HepG2 (cell line): ENCODE measurements around the gene QDPR. TPM values are rescaled to one million over a fixed set of nuclear protein-coding genes. Genes with fewer than 3 reads are reported as not detected.

Experiments used
- ESRRA ChIP-seq: sonication (generic); formaldehyde crosslinking; IDR thresholded peaks from 2 replicates; pipeline ENCODE4 v1.5.1; 2020; ENCODE audit warnings: mild to moderate bottlenecking, low read depth, missing genetic modification reagents
- HOMEZ ChIP-seq: IDR thresholded peaks from 2 replicates; pipeline ENCODE4 v1.6.1; 2016; ENCODE audit warnings: low read depth
- JUND ChIP-seq: sonication (generic); formaldehyde crosslinking; IDR thresholded peaks from 2 replicates; pipeline ENCODE4 v1.8.0; 2022; ENCODE audit warnings: mild to moderate bottlenecking, missing genetic modification reagents
- MATR3 ChIP-seq: sonication (generic); formaldehyde crosslinking; IDR thresholded peaks from 2 replicates; pipeline ENCODE4 v1.4.0; 2020; ENCODE audit warnings: missing genetic modification reagents
- NCOA5 ChIP-seq: sonication (generic); formaldehyde crosslinking; IDR thresholded peaks from 2 replicates; pipeline ENCODE4 v1.4.0; 2020; ENCODE audit warnings: missing genetic modification reagents
- NR2F2 ChIP-seq: IDR thresholded peaks from 2 replicates; pipeline ENCODE4 v1.6.1; 2012; ENCODE audit warnings: low read depth, inconsistent platforms, borderline replicate concordance
- PHF5A ChIP-seq: IDR thresholded peaks from one replicate; pipeline ENCODE4 v1.6.1; 2018; ENCODE audit warnings: low read depth, missing genetic modification reagents; ENCODE audit not compliant: unreplicated experiment
- TFDP2 ChIP-seq: sonication (generic); formaldehyde crosslinking; IDR thresholded peaks from 2 replicates; pipeline ENCODE4 v1.4.0; 2020; ENCODE audit warnings: missing genetic modification reagents
- THYN1 ChIP-seq: sonication (generic); formaldehyde crosslinking; IDR thresholded peaks from 2 replicates; pipeline ENCODE4 v1.8.1; 2023; ENCODE audit warnings: low read depth, mild to moderate bottlenecking, moderate library complexity, missing genetic modification reagents, borderline replicate concordance
- YEATS4 ChIP-seq: sonication (generic); formaldehyde crosslinking; IDR thresholded peaks from 2 replicates; pipeline ENCODE4 v1.4.0; 2020; ENCODE audit warnings: missing genetic modification reagents, borderline replicate concordance
- ZBTB3 ChIP-seq: sonication (generic); formaldehyde crosslinking; IDR thresholded peaks from 2 replicates; pipeline ENCODE4 v1.4.0; 2020; ENCODE audit warnings: low read depth, mild to moderate bottlenecking, moderate library complexity, missing genetic modification reagents, borderline replicate concordance
- ZFAT ChIP-seq: sonication (generic); formaldehyde crosslinking; conservative IDR thresholded peaks from 2 replicates; pipeline ENCODE4 v1.8.1; 2023; ENCODE audit warnings: missing genetic modification reagents, inconsistent platforms
- ZNF512B ChIP-seq: sonication (generic); formaldehyde crosslinking; IDR thresholded peaks from 2 replicates; pipeline ENCODE4 v1.5.1; 2020; ENCODE audit warnings: missing genetic modification reagents, mild to moderate bottlenecking, borderline replicate concordance
- polyA plus RNA-seq, 8 experiments: library from polyadenylated mRNA; depleted of rRNA in 3 of 8; stranded (reverse) in 7 of 8; unstranded in 1 of 8; fragments of >200 nt; fragmentation: Illumina TruSeq in 4 of 8; extraction: Trizol in 4 of 8; gene quantifications; 2 replicates each; pipeline versions ENCODE4 v1.2.1 to v1.2.3, GENCODE V29; 2011 to 2016; ENCODE audit warnings: low read depth in 4 of 8, missing spikeins in 1 of 8, mixed read lengths in 1 of 8; ENCODE audit not compliant: insufficient read depth in 1 of 8
- total RNA-seq, 5 experiments: library from RNA; depleted of rRNA; stranded (reverse); fragments of >200 nt; fragmentation: Illumina TruSeq; extraction: Trizol; gene quantifications; 2 replicates each; pipeline ENCODE4 v1.2.3, GENCODE V29; 2016; ENCODE audit warnings: low read depth in 1 of 5
- TF ChIP-seq, protein P1 (sequence below): sonication (generic); formaldehyde crosslinking; IDR thresholded peaks from 2 replicates; pipeline ENCODE4 v1.5.0; 2020; ENCODE audit warnings: missing genetic modification reagents
- TF ChIP-seq, protein P2 (sequence below): sonication (generic); formaldehyde crosslinking; IDR thresholded peaks from 2 replicates; pipeline ENCODE4 v1.4.0; 2020; ENCODE audit warnings: missing genetic modification reagents
- TF ChIP-seq, protein P3 (sequence below): sonication (generic); formaldehyde crosslinking; IDR thresholded peaks from 2 replicates; pipeline ENCODE4 v1.4.0; 2020; ENCODE audit warnings: missing genetic modification reagents, borderline replicate concordance

QDPR gene
- total and polyA plus RNA-seq, 2 of the 13 experiments (the other 11 are each of a cell fraction or from before 2014, with no cell fraction given) = 9.9 to 95.5 TPM

DNA sequence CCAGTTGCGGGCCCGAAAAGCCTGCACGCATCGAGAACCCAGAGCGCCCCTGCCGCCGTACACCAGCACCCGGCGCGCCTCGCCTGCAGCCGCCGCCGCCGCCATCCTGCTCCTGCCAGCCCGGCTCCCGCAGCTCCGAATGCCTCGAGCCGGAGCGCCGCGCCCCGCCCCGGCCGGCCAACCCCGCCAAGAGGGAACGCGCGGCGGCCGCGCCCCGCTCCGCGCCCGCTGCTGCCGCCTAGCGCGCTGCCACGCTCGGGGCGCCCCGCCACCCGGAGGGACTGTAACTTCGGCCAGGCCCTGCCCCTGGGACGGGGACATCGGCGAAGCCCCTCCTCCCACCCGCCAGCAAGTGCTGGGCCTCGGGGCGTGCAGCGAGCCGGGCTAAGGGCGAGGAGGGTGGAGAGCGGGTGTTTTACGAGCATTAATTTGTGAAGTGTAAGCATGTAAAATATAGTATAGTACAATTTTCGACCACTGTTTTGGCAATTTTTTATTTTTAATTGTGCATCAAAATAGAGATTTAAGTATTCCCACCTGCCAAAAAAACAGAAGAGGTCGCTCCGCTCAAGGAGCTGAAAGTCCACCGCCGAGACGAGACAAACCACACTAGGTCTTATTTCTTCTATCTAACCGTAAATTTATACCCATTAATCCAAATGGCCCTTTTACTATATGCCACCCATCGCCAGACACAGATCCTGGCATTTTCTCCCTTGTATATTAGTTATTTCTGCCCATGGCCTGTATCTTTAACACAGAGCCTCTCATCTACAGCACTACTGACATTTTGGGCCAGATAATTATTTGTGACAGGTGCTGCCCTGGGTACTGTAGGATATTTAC lies at the start of gene QDPR (continued):
- TF ChIP-seq PHF5A (CRISPR knock-in tag) (no peak), ZNF512B (CRISPR knock-in tag) (no peak), YEATS4 (no peak), ZBTB3 (no peak), ZFAT (CRISPR knock-in tag) (no peak), THYN1 (CRISPR knock-in tag) (no peak), ESRRA (CRISPR knock-in tag) (0 out of 2 replicates have a peak, but pooled peaks have one; percentile 31), HOMEZ (no peak), NCOA5 (CRISPR knock-in tag) (no peak), JUND (no peak), MATR3 (no peak), TFDP2 (CRISPR knock-in tag) (no peak), NR2F2 (no peak)
- TF ChIP-seq, protein P1, sequence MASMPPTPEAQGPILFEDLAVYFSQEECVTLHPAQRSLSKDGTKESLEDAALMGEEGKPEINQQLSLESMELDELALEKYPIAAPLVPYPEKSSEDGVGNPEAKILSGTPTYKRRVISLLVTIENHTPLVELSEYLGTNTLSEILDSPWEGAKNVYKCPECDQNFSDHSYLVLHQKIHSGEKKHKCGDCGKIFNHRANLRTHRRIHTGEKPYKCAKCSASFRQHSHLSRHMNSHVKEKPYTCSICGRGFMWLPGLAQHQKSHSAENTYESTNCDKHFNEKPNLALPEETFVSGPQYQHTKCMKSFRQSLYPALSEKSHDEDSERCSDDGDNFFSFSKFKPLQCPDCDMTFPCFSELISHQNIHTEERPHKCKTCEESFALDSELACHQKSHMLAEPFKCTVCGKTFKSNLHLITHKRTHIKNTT = no peak
- TF ChIP-seq, protein P2, sequence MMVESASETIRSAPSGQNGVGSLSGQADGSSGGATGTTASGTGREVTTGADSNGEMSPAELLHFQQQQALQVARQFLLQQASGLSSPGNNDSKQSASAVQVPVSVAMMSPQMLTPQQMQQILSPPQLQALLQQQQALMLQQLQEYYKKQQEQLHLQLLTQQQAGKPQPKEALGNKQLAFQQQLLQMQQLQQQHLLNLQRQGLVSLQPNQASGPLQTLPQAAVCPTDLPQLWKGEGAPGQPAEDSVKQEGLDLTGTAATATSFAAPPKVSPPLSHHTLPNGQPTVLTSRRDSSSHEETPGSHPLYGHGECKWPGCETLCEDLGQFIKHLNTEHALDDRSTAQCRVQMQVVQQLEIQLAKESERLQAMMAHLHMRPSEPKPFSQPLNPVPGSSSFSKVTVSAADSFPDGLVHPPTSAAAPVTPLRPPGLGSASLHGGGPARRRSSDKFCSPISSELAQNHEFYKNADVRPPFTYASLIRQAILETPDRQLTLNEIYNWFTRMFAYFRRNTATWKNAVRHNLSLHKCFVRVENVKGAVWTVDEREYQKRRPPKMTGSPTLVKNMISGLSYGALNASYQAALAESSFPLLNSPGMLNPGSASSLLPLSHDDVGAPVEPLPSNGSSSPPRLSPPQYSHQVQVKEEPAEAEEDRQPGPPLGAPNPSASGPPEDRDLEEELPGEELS (CRISPR knock-in tag) = 0 out of 2 replicates have a peak, but pooled peaks have one; percentile 15
- TF ChIP-seq, protein P3, sequence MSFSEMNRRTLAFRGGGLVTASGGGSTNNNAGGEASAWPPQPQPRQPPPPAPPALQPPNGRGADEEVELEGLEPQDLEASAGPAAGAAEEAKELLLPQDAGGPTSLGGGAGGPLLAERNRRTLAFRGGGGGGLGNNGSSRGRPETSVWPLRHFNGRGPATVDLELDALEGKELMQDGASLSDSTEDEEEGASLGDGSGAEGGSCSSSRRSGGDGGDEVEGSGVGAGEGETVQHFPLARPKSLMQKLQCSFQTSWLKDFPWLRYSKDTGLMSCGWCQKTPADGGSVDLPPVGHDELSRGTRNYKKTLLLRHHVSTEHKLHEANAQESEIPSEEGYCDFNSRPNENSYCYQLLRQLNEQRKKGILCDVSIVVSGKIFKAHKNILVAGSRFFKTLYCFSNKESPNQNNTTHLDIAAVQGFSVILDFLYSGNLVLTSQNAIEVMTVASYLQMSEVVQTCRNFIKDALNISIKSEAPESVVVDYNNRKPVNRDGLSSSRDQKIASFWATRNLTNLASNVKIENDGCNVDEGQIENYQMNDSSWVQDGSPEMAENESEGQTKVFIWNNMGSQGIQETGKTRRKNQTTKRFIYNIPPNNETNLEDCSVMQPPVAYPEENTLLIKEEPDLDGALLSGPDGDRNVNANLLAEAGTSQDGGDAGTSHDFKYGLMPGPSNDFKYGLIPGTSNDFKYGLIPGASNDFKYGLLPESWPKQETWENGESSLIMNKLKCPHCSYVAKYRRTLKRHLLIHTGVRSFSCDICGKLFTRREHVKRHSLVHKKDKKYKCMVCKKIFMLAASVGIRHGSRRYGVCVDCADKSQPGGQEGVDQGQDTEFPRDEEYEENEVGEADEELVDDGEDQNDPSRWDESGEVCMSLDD (CRISPR knock-in tag) = no peak
